Right kidney (tissue), 1 donor: ENCODE data around the gene MAGI2.

Experiments
- DNase-seq: peaks from one replicate; pipeline ENCODE4 v3.0.0-alpha.2; 2016

MAGI2 gene

GRCh38 chr7:79381921-79382320, 71.5 kb downstream of the MAGI2 start:
- DNase-seq, result no peak

DNA sequence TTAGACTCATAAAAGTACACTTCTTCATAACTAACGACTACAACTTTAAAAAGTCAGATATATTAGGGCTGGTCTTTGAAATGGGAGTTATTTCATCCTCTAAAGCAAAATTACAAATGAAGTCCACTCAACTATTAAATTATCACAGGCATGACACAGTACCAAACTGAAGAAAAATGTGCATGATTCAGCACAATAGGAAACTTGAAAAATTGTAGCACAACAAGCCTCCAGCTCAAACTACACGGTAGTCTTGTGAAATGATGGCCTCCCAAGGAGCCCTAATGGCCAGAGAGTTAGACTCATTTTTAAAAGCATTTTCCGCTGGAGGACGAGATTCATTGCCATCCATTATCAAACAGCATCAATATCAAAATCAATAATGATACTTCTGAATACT, 76.4 kb downstream of the MAGI2 start:
- no peak for DNase-seq

DNA sequence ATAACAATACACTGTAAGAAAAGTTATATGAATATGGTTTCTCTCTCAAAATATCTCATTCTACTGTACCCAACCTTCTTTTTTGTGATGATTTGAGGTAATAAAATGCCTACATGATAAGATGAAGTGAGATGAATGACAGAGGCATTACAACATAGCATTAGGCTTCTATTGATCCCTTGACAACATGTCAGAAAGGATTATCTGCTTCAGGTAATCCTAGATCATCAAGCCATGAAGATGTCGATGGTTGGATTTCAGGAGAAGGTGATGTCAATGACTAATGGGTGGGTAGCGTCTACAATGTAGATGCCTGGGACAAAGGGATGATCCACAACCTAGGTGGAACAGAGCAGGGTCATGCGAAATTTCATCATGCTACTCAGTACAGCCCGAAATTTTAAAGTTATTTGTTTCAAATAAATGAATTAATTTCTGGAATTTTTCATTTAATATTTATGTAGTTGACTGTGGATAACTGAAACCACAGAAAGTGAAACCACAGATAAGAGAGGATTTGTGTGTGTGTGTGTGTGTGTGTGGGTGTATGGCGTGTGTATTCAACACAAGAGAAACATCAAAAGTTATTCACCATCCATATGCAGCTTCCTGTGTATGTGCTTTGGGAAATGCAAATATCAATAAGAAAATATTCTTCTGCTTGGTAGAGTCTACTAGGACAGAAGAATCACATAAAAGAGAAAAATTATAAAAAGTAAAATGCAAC, 77.0 kb downstream of the MAGI2 start:
- no peak for DNase-seq

DNA sequence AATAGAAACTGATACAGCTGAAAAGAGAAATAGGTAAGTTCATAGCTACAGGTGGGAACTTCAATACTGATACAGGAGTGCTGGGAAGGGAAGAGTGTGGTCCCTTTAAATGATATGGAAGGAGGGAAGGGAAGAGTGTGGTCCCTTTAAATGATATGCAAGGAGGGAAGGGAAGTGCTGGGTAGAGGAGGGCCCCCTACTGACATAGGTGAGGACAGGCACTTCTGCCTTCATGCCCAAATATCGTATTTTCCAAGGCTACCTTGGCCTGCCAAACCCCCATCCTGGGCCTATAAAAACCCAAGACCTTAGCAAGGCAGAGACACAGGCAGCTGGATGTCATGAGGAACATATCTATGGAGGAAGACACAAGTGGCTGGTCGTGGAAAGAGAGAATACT, 92.3 kb downstream of the MAGI2 start:
- no peak for DNase-seq

DNA sequence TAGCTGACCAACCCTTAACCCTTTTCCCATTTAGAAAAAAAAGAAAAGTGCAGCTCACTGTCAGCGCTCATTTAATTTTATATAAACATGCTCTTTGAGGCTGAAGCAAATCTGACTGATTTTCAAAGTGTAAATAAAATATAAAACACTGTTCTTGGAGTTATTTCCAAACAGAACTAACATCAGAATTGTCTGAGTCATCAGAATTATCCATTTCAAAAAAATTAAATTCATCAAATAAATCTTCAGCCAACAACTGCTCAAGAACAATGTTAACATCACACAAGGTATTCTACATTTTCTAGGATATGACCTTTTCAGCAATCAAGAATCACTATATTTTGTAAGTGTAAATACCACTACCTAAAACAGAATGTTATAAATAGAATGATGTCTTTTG, 93.6 kb downstream of the MAGI2 start:
- no peak for DNase-seq

GRCh38 chr7:79357101-79357500, 96.4 kb downstream of the MAGI2 start:
- no peak for DNase-seq

GRCh38 chr7:79353720-79354468, 99.6 kb downstream of the MAGI2 start:
- DNase-seq, result no peak

- no peak for DNase-seq
These were observed 101.1 kb downstream of the MAGI2 start for GRCh38 chr7:79352323-79352722.

- DNase-seq, result no peak
These were observed 106.1 kb downstream of the MAGI2 start for GRCh38 chr7:79347351-79347750.

- no peak for DNase-seq
These were observed 111.6 kb downstream of the MAGI2 start for GRCh38 chr7:79341902-79342301.

DNA sequence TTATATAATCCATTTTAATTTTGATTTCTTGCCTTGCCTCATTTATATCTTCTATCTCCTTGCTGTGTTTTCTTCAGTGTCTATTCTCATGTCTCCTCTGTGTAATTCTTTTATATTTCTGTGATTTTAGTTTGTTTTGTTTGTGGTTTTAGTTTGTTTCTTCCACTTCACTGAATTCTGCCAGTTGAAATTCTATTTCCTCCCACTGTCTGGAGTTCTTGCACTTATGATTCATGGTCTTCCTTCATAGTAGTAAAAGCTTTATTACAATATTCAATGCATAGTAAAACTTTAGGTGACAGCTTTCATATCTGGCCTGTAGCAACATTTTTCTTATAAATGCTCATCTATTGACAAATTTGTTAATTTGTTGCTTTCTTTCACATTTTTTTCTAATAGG, 113.3 kb downstream of the MAGI2 start:
- DNase-seq, result no peak

DNA sequence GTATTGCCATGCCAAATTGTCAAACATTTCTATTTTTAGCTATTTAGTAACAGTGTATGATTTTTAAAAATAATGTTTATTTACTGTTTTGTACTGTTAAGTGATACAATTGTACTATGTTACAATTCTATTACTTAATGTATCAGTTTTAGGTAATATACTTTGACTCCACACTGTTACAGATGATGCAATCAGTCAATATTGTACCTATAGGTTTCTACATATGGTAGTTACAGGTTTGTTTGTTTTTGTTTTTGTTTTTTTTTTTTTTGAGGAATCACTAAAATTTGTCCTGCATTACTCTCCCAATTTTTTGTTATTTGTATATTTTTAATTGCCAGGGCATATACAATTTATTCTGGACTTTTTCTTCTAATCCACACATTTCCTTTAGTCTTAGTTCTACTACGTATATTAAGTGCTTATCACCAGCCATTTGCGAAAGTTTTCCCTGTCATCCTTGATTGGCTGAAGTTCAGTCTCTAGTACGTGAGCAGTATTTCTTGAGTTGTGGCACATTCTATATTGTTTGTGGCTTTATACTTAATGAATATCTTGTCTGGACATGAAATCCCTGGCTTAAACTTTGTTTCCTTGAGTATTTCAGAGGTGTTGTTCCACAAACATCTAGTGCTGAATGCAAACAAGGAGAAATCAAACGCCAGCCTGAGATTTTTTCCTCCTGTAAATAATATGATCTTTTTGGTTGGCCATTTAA, 114.1 kb downstream of the MAGI2 start:
- no peak for DNase-seq

DNA sequence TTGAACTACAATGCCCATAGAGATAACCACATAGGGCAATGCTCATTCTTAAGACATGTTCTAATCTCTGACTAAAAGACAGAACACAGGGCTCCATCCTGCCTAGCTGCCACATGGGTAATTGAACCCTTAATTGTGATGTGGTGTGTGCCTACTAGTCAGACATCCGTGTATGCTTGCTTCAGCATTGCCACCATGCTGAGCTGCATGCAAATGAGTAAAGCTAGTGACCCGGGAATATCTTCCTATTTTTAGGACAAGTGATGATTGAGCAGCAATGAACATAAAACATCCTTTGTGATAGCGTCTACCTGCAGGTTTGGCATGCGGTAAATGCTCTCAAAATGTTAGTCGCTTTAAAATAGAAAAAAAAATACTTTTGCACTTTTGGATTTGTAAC, 115.8 kb downstream of the MAGI2 start:
- no peak for DNase-seq

DNA sequence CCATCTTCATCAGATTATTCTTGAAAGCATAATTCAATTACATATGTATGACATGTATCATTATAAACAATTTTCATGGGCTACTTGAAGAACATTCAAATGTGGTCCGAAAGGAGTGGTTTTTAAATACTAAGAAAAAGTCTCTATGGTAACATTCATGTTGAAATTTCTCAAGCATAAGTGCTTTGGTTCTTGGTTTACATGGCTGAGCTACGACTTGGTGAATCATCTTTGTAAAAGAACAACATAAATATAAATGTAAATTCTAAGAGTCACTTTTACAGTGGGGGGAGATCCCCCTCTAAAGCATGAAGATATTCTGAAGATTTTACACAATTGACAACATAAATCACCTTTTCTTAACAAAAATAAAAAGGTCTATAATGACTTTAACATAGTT, 118.6 kb downstream of the MAGI2 start:
- no peak for DNase-seq

- no peak for DNase-seq
These were observed 119.1 kb downstream of the MAGI2 start for GRCh38 chr7:79334334-79334733.

DNA sequence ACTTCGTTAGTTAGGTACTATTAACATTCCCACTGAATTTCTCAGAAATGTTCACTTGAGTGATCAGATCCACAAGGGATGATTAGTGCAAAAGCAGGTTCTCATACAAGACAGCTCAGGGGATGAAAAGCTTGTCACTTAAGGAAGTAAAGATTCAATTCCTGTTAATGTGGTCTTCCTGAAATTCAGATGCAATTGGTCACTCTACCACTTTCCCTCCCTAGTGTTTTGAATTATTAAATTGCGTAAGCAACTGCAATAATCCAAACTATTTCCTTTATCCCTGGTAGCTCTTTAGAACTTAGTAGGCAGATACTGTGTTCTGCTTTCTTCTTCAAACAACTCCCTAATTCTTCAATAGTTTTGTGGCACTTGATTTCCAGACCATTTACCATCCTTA, 121.4 kb downstream of the MAGI2 start:
- no peak for DNase-seq

DNA sequence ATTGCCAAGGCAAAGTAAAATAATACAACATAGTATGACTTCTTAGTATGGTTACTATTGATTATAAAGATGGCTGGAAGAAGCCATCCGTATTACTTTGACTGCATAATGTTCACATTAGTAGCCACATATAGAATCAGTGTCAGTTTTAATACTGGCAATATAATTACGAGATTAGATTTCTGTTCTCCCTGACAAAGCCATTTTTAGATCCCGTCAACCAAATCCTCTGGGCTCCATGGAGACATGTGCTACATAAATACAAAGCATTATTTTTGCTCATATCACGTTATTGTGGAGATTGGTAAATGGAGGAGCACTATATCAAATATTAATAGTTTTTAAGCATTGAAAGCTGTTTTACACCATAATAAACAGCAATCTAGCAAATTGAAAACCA, 124.0 kb downstream of the MAGI2 start:
- DNase-seq, result no peak

DNA sequence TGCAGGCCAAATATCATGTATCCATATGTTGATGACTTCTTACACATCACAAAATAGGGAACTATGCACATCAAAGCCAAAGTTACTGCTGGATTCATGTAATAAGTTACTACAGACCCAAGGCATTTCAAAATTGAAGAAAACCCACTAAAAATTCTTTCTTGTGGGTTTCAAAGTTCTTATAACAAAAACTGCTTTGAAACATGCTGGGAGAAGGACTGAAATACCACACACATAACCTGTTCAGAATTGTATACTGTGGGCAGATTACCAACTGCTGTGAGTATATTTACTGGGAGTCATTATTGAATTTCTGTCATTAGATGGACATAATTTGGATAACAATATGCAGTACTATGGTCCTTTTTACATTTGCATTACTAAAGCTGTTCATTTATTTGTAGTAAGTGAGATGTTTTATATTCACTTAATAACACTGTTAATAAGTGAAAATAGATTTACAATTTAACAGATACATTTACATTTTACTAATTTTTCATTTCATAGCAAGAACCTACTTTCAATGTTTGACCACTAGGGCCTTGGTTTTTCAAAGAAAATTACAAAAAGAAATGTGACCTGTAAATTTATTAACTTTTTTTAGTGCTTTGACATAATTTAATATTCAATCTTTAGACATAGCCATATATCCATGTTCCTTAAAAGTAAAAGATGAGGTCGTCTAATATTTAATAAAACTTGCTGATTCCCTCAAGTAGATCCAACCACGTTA, 132.6 kb downstream of the MAGI2 start:
- DNase-seq, result no peak

GRCh38 chr7:79319369-79319768, 134.1 kb downstream of the MAGI2 start:
- DNase-seq, result no peak

DNA sequence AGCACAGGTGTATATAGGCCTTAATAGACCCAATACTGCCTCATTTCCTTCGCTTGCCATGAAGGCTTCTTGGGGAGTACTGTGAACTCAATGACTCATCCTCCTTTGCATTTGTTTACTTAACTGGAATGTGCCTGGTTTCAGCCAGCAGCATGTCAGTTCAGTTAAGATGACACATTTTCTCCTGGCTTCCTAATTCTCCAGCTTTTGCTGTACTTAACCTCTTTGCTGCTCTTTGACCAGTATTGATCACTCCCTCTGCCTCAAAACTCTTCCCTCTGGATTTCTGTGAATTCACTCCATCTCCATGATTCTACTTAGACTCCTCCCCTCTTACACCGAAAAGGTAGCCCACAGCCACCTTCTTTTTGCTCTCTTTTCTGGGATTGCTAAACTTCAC, 135.7 kb downstream of the MAGI2 start:
- DNase-seq, result no peak

GRCh38 chr7:79312022-79312421, 141.4 kb downstream of the MAGI2 start:
- DNase-seq, result no peak

DNA sequence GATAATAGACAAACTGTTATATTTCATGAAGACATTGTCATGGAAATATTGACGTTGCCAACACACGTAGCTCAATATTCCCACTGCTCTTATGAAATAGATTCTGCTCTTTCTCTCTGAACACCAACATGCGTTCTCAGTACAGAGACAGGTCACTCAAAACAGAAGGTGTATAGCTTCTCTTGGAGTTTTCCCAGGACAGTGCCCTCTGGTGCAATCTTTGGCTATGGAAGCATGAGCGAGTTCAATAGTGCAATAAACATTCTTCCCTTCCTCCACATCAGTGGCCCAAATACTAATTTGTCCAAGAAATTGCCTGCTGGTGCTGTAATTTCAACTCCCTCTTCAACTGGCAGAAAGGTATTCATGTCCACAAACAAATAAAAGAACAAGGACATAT, 145.3 kb downstream of the MAGI2 start:
- DNase-seq, result no peak

DNA sequence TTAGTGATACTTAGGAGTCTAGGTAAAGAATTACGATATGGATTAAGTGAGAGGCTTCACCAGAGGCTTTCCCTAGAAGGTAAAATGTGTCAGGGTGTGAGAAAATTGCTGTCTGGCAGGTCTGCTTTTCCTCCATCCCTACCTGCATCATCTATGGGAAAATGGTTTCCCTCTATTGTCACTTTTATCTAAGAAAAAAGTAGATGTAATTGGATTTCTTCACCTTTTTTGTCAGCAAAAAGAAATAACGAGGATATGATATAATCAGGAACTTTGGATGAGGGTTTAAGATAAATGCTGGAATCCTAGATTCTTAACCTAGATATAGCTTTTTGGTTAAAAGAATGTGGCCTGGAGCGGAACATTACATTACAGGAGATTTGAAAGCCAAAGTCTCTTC, 146.1 kb downstream of the MAGI2 start:
- DNase-seq, result no peak
